ENCODE results near the gene SLC44A2.

Gene SLC44A2

GRCh38 chr19:10682397-10683063 lies 57.2 kb downstream of the SLC44A2 start:
- no peak for DNase-seq (ENCODE audit: low read depth in 2 of 2)

- no peak for DNase-seq (ENCODE audit: low read depth in 2 of 2)
Measured at GRCh38 chr19:10683064-10683426, 57.7 kb downstream of the SLC44A2 start.

- no peak for DNase-seq (ENCODE audit: low read depth in 2 of 2)
Measured at GRCh38 chr19:10683582-10683981, 58.2 kb downstream of the SLC44A2 start.

- DNase-seq (ENCODE audit: low read depth in 2 of 2), result no peak
Measured at GRCh38 chr19:10685210-10685609, 59.9 kb downstream of the SLC44A2 start.

- DNase-seq (ENCODE audit: low read depth in 2 of 2), result no peak
Measured at GRCh38 chr19:10686193-10686592, 60.8 kb downstream of the SLC44A2 start.

GRCh38 chr19:10686661-10687517 lies 61.5 kb downstream of the SLC44A2 start:
- DNase-seq (ENCODE audit: low read depth in 2 of 2), result no peak

GRCh38 chr19:10687518-10688288 lies 62.4 kb downstream of the SLC44A2 start:
- no peak for DNase-seq (ENCODE audit: low read depth in 2 of 2)

GRCh38 chr19:10688545-10689280 lies 63.4 kb downstream of the SLC44A2 start:
- DNase-seq (ENCODE audit: low read depth in 2 of 2), result no peak

GRCh38 chr19:10690341-10690781 lies 65.0 kb downstream of the SLC44A2 start:
- no peak for DNase-seq (ENCODE audit: low read depth in 2 of 2)

GRCh38 chr19:10691178-10691881 lies 66.0 kb downstream of the SLC44A2 start:
- no peak for DNase-seq (ENCODE audit: low read depth in 2 of 2)

GRCh38 chr19:10691883-10692282 lies 66.5 kb downstream of the SLC44A2 start:
- DNase-seq (ENCODE audit: low read depth in 2 of 2), result no peak

- no peak for DNase-seq (ENCODE audit: low read depth in 2 of 2)
Measured at GRCh38 chr19:10692673-10693264, 67.4 kb downstream of the SLC44A2 start.
